ENCODE data around the gene DST. TPM values are rescaled to one million over a fixed set of nuclear protein-coding genes. Genes with fewer than 3 reads are reported as not detected.

DST gene
- total RNA-seq (2021): 71.8 and 73.2 TPM in 2 replicates
- Bru-seq, nascent RNA: percentile 77 among the genes with signal in this experiment
- percentile 68 among the genes with signal in this experiment for BruChase-seq, experiment 1, labeled RNA remaining after a 2-hour chase
- BruChase-seq, experiment 2, labeled RNA remaining after a 6-hour chase: percentile 72 among the genes with signal in this experiment
- long read RNA-seq, partial matches to known transcripts: 2 of 8 reads
- long read RNA-seq, other reads (novel, unspliced or antisense): 6 of 8 reads

- no peak within 1 kb of the TSS for H3K4me3 ChIP-seq (ENCODE audit: low read depth, low read length, poor library complexity, severe bottlenecking)
- no peak for TF ChIP-seq EZH2 (IDR thresholded peaks at IDR 0.05; ENCODE audit: borderline replicate concordance, low read depth, low read length, poor library complexity, severe bottlenecking)
- no peak for TF ChIP-seq CTCF (conservative IDR thresholded peaks at IDR 0.05; ENCODE audit: low read depth, low read length)
- peak; percentile 24 for DNase-seq (ENCODE audit: low spot score)
- H3K9me3 ChIP-seq (ENCODE audit: low read depth, low read length, poor library complexity, severe bottlenecking): no peaks in the 10 kb centered on the region
- CTCF ChIA-PET: no interaction called here
- no peaks in the 10 kb centered on the region for H3K36me3 ChIP-seq (ENCODE audit: insufficient read depth, low read length, poor library complexity, severe bottlenecking)
- POLR2A ChIA-PET (ENCODE audit: low non-redundant PET): interaction anchor here (0.6 kb wide), 1 partner anchor 625 kb away, joined by 3 read pairs; no protein-coding TSS in a partner anchor
- no peak within 1 kb of the TSS for H3K27ac ChIP-seq (ENCODE audit: low read depth, low read length, poor library complexity, severe bottlenecking)
- intact Hi-C loops (cut with micrococcal nuclease; ENCODE audit: unreplicated experiment): no loop called here
- H3K27me3 ChIP-seq (replicated peaks; ENCODE audit: insufficient read depth, low read depth, low read length, poor library complexity): no peaks in the 10 kb centered on the region
- no TSS peak for BruUV-seq (replicated peaks)
- H3K4me1 ChIP-seq (ENCODE audit: insufficient read depth, low read length, poor library complexity, severe bottlenecking): peaks cover 14% of the 10 kb centered on the region
Observed at GRCh38 chr6:56642366-56643261, at the start of gene DST. TSS of gene DST (minus strand) at chr6:56642889.

GRCh38 chr6:56691814-56692213 is 49.1 kb upstream of the DST start:
- TF ChIP-seq CTCF (conservative IDR thresholded peaks at IDR 0.05; ENCODE audit: low read depth, low read length) (no peak), EZH2 (IDR thresholded peaks at IDR 0.05; ENCODE audit: borderline replicate concordance, low read depth, low read length, poor library complexity, severe bottlenecking) (no peak)
- POLR2A ChIA-PET (ENCODE audit: low non-redundant PET): interaction anchor here (0.5 kb wide), 1 partner anchor 14 kb away, joined by 4 read pairs; no protein-coding TSS in a partner anchor

GRCh38 chr6:56691286-56691595 is 48.6 kb upstream of the DST start:
- no peak for DNase-seq (ENCODE audit: low spot score)
- POLR2A ChIA-PET (ENCODE audit: low non-redundant PET): no interaction called here
- no TSS peak for BruUV-seq (replicated peaks)
- intact Hi-C loops (cut with micrococcal nuclease; ENCODE audit: unreplicated experiment): no loop called here
- Histone ChIP-seq H3K27ac (ENCODE audit: low read depth, low read length, poor library complexity, severe bottlenecking) (peak overlapping the region; percentile 79), H3K9me3 (ENCODE audit: low read depth, low read length, poor library complexity, severe bottlenecking) (no peaks in the 10 kb centered on the region), H3K27me3 (replicated peaks; ENCODE audit: insufficient read depth, low read depth, low read length, poor library complexity) (no peaks in the 10 kb centered on the region), H3K4me1 (ENCODE audit: insufficient read depth, low read length, poor library complexity, severe bottlenecking) (peaks cover 37% of the 10 kb centered on the region), H3K36me3 (ENCODE audit: insufficient read depth, low read length, poor library complexity, severe bottlenecking) (no peaks in the 10 kb centered on the region), H3K4me3 (ENCODE audit: low read depth, low read length, poor library complexity, severe bottlenecking) (peak overlapping the region; percentile 2)
- no peak for TF ChIP-seq CTCF (conservative IDR thresholded peaks at IDR 0.05; ENCODE audit: low read depth, low read length)
- no peak for TF ChIP-seq EZH2 (IDR thresholded peaks at IDR 0.05; ENCODE audit: borderline replicate concordance, low read depth, low read length, poor library complexity, severe bottlenecking)
- CTCF ChIA-PET: no interaction called here

More at GRCh38 chr6:56691814-56692213, 49.1 kb upstream of the DST start:
- Histone ChIP-seq H3K27ac (ENCODE audit: low read depth, low read length, poor library complexity, severe bottlenecking) (peak overlapping the region; percentile 79), H3K4me1 (ENCODE audit: insufficient read depth, low read length, poor library complexity, severe bottlenecking) (peaks cover 37% of the 10 kb centered on the region), H3K4me3 (ENCODE audit: low read depth, low read length, poor library complexity, severe bottlenecking) (peak overlapping the region; percentile 41), H3K36me3 (ENCODE audit: insufficient read depth, low read length, poor library complexity, severe bottlenecking) (no peaks in the 10 kb centered on the region), H3K9me3 (ENCODE audit: low read depth, low read length, poor library complexity, severe bottlenecking) (no peaks in the 10 kb centered on the region), H3K27me3 (replicated peaks; ENCODE audit: insufficient read depth, low read depth, low read length, poor library complexity) (no peaks in the 10 kb centered on the region)
- no peak for DNase-seq (ENCODE audit: low spot score)
- CTCF ChIA-PET: no interaction called here
- no TSS peak for BruUV-seq (replicated peaks)
- intact Hi-C loops (cut with micrococcal nuclease; ENCODE audit: unreplicated experiment): no loop called here
